IPS-15b (cell line): Measurements from ENCODE around the gene RGS3.
"Not testable (repeated sequence)": the region's sequence is repeated elsewhere in the genome, so short reads cannot be mapped to it uniquely, and the experiment has no call there.

Source experiments
- H3K27me3 ChIP-seq: one replicate; pipeline ENCODE4 v1.6.1; 2013; ENCODE audit warnings: low read length; ENCODE audit not compliant: control insufficient read depth, insufficient read depth
- H3K36me3 ChIP-seq: one replicate; pipeline ENCODE4 v1.6.1; 2013; ENCODE audit warnings: low read length; ENCODE audit not compliant: control insufficient read depth, insufficient read depth
- H3K4me1 ChIP-seq: one replicate; pipeline ENCODE4 v1.6.1; 2013; ENCODE audit warnings: mild to moderate bottlenecking, low read length; ENCODE audit not compliant: control insufficient read depth, insufficient read depth
- H3K4me3 ChIP-seq: one replicate; pipeline ENCODE4 v1.5.1; 2013; ENCODE audit warnings: low read depth, low read length
- H3K9ac ChIP-seq: one replicate; pipeline ENCODE4 v1.6.1; 2013; ENCODE audit warnings: low read depth, mild to moderate bottlenecking, low read length
- H3K9me3 ChIP-seq: one replicate; pipeline ENCODE4 v1.6.1; 2013; ENCODE audit warnings: mild to moderate bottlenecking, low read length; ENCODE audit not compliant: control insufficient read depth, insufficient read depth

RGS3 gene

GRCh38 chr9:113481176-113481787, 17.8 kb downstream of the RGS3 start:
- H3K36me3 ChIP-seq, result no peaks in the 10 kb centered on the region
- no peaks in the 10 kb centered on the region for H3K27me3 ChIP-seq
- no peaks in the 10 kb centered on the region for H3K4me1 ChIP-seq
- no peak overlapping the region for H3K4me3 ChIP-seq
- H3K9ac ChIP-seq, result no peak overlapping the region
- no peaks in the 10 kb centered on the region for H3K9me3 ChIP-seq

GRCh38 chr9:113482341-113482740, 18.8 kb downstream of the RGS3 start:
- Histone ChIP-seq H3K9me3 (no peaks in the 10 kb centered on the region), H3K27me3 (no peaks in the 10 kb centered on the region), H3K9ac (no peak overlapping the region)

GRCh38 chr9:113482991-113483675, 19.6 kb downstream of the RGS3 start:
- Histone ChIP-seq H3K9me3 (no peaks in the 10 kb centered on the region), H3K4me3 (no peak overlapping the region), H3K9ac (no peak overlapping the region), H3K36me3 (no peaks in the 10 kb centered on the region), H3K4me1 (no peaks in the 10 kb centered on the region), H3K27me3 (no peaks in the 10 kb centered on the region)

More at GRCh38 chr9:113482341-113482740, 18.8 kb downstream of the RGS3 start:
- H3K4me3 ChIP-seq, result no peak overlapping the region
- no peaks in the 10 kb centered on the region for H3K4me1 ChIP-seq
- no peaks in the 10 kb centered on the region for H3K36me3 ChIP-seq

- no peak overlapping the region for H3K4me3 ChIP-seq
- no peaks in the 10 kb centered on the region for H3K36me3 ChIP-seq
- no peaks in the 10 kb centered on the region for H3K4me1 ChIP-seq
- H3K9me3 ChIP-seq, result no peaks in the 10 kb centered on the region
- no peaks in the 10 kb centered on the region for H3K27me3 ChIP-seq
- H3K9ac ChIP-seq, result no peak overlapping the region
These were observed 20.2 kb downstream of the RGS3 start for GRCh38 chr9:113483676-113484257.

- Histone ChIP-seq H3K9ac (no peak overlapping the region), H3K4me1 (no peaks in the 10 kb centered on the region), H3K9me3 (no peaks in the 10 kb centered on the region), H3K36me3 (no peaks in the 10 kb centered on the region), H3K4me3 (no peak overlapping the region), H3K27me3 (no peaks in the 10 kb centered on the region)
These were observed 20.8 kb downstream of the RGS3 start for GRCh38 chr9:113484258-113484730.

- Histone ChIP-seq H3K27me3 (no peaks in the 10 kb centered on the region), H3K9ac (no peak overlapping the region), H3K9me3 (no peaks in the 10 kb centered on the region), H3K36me3 (no peaks in the 10 kb centered on the region), H3K4me3 (no peak overlapping the region), H3K4me1 (no peaks in the 10 kb centered on the region)
These were observed 22.2 kb downstream of the RGS3 start for GRCh38 chr9:113485761-113486115.

GRCh38 chr9:113486327-113486726, 22.8 kb downstream of the RGS3 start:
- no peaks in the 10 kb centered on the region for H3K36me3 ChIP-seq
- no peaks in the 10 kb centered on the region for H3K27me3 ChIP-seq
- no peak overlapping the region for H3K4me3 ChIP-seq
- no peaks in the 10 kb centered on the region for H3K4me1 ChIP-seq
- no peaks in the 10 kb centered on the region for H3K9me3 ChIP-seq
- H3K9ac ChIP-seq, result no peak overlapping the region

- Histone ChIP-seq H3K4me1 (no peaks in the 10 kb centered on the region), H3K36me3 (no peaks in the 10 kb centered on the region), H3K27me3 (no peaks in the 10 kb centered on the region), H3K9me3 (no peaks in the 10 kb centered on the region), H3K4me3 (no peak overlapping the region), H3K9ac (no peak overlapping the region)
These were observed 24.5 kb downstream of the RGS3 start for GRCh38 chr9:113488071-113488470.

GRCh38 chr9:113488490-113488889, 25.0 kb downstream of the RGS3 start:
- H3K27me3 ChIP-seq, result no peaks in the 10 kb centered on the region
- H3K36me3 ChIP-seq, result no peaks in the 10 kb centered on the region
- no peaks in the 10 kb centered on the region for H3K4me1 ChIP-seq
- no peak overlapping the region for H3K9ac ChIP-seq
- H3K9me3 ChIP-seq, result no peaks in the 10 kb centered on the region
- no peak overlapping the region for H3K4me3 ChIP-seq

- H3K9ac ChIP-seq, H3K27me3 ChIP-seq, H3K4me1 ChIP-seq, H3K9me3 ChIP-seq, H3K36me3 ChIP-seq, H3K4me3 ChIP-seq: not testable (repeated sequence)
These were observed 27.6 kb downstream of the RGS3 start for GRCh38 chr9:113491147-113491546.

GRCh38 chr9:113492343-113493202, 29.0 kb downstream of the RGS3 start:
- H3K9me3 ChIP-seq, result no peaks in the 10 kb centered on the region
- no peaks in the 10 kb centered on the region for H3K4me1 ChIP-seq
- H3K9ac ChIP-seq, result no peak overlapping the region
- no peak overlapping the region for H3K4me3 ChIP-seq
- no peaks in the 10 kb centered on the region for H3K27me3 ChIP-seq
- H3K36me3 ChIP-seq, result no peaks in the 10 kb centered on the region
